B cell (primary cell): ENCODE measurements around the gene SELENOS. TPM values are rescaled to one million over a fixed set of nuclear protein-coding genes. Genes with fewer than 3 reads are reported as not detected.

ENCODE experiments used
- ATAC-seq: fragments of 200-7000 bp; cut with Tn5 transposase; one replicate; pipeline ENCODE4 v1.10.0; 2021; ENCODE audit warnings: low read depth, mild to moderate bottlenecking, moderate number of reproducible peaks, moderate library complexity
- CTCF ChIA-PET: fragments of 350-600 bp; sonication (Branson Sonifier 250); formaldehyde crosslinking; loops from one replicate; lab custom pipeline; 2021; ENCODE audit warnings: antibody characterized with exemption, inconsistent platforms; lab: Charles Lee
- POLR2A ChIA-PET: fragments of 350-600 bp; sonication (Branson Sonifier 250); formaldehyde crosslinking; loops from one replicate; lab custom pipeline; 2021; ENCODE audit warnings: antibody characterized with exemption; lab: Charles Lee
- DNase-seq: peaks from one replicate; pipeline ENCODE4 v3.0.0; 2013
- H2AFZ ChIP-seq: 2 replicates; pipeline ENCODE4 v1.6.1; 2012; ENCODE audit warnings: mild to moderate bottlenecking, low read depth, low read length; ENCODE audit not compliant: insufficient read depth, poor library complexity, severe bottlenecking
- H3K27ac ChIP-seq, 2 donors: 1 replicate in 1 of 2; 2 replicates in 1 of 2; pipeline ENCODE4 v1.5.1; 2012 to 2013; ENCODE audit warnings: low read length in 2 of 2, mild to moderate bottlenecking in 2 of 2, moderate library complexity in 1 of 2
- H3K27me3 ChIP-seq, 4 experiments: fragments of 200-600 bp in 1 of 4; sonication (generic) in 1 of 4; replicated peaks in 1 of 4; 1 replicate in 2 of 4; 2 replicates in 2 of 4; pipeline versions ENCODE4 v1.6.1 to v1.7.0; 2013 to 2016; ENCODE audit warnings: low read length in 3 of 4, mild to moderate bottlenecking in 2 of 4, mixed read lengths in 1 of 4, moderate library complexity in 1 of 4; ENCODE audit not compliant: insufficient read depth in 4 of 4, control insufficient read depth in 3 of 4; ENCODE audit errors: control extremely low read depth in 1 of 4
- H3K36me3 ChIP-seq, 2 experiments: replicated peaks in 1 of 2; 1 replicate in 1 of 2; 2 replicates in 1 of 2; pipeline versions ENCODE4 v1.6.1 to v1.7.1; 2013; ENCODE audit warnings: low read length in 1 of 2; ENCODE audit not compliant: insufficient read depth in 2 of 2, control insufficient read depth in 1 of 2; ENCODE audit errors: control extremely low read depth in 1 of 2, extremely low read depth in 1 of 2
- H3K4me1 ChIP-seq, 2 donors: fragments of 200-600 bp in 1 of 2; sonication (generic) in 1 of 2; 1 replicate in 1 of 2; 2 replicates in 1 of 2; pipeline versions ENCODE4 v1.5.1 to v1.6.1; 2013 to 2017; ENCODE audit warnings: low read length in 2 of 2; ENCODE audit not compliant: control insufficient read depth in 2 of 2, insufficient read depth in 2 of 2
- H3K4me2 ChIP-seq: replicated peaks from 2 replicates; pipeline ENCODE3; 2012; ENCODE audit warnings: mild to moderate bottlenecking, low read depth, low read length; ENCODE audit not compliant: poor library complexity, severe bottlenecking
- H3K4me3 ChIP-seq, 5 experiments: fragments of 200-600 bp in 1 of 5; sonication (generic) in 1 of 5; 1 replicate in 3 of 5; 2 replicates in 2 of 5; pipeline versions ENCODE4 v1.5.1 to v1.7.0; 2011 to 2016; ENCODE audit warnings: low read length in 4 of 5, mild to moderate bottlenecking in 4 of 5, low read depth in 2 of 5, control low read depth in 1 of 5, moderate library complexity in 1 of 5; ENCODE audit not compliant: insufficient read depth in 1 of 5; ENCODE audit errors: control extremely low read depth in 1 of 5, extremely low read depth in 1 of 5
- H3K79me2 ChIP-seq: fragments of 200-600 bp; sonication (generic); one replicate; pipeline ENCODE4 v1.6.0; 2016; ENCODE audit warnings: low read length; ENCODE audit not compliant: control insufficient read depth, insufficient read depth
- H3K9ac ChIP-seq: fragments of 200-600 bp; sonication (generic); 2 replicates; pipeline ENCODE4 v1.6.1; 2017; ENCODE audit warnings: mild to moderate bottlenecking, low read length, moderate library complexity
- H3K9me3 ChIP-seq, 3 donors: one replicate each; pipeline versions ENCODE4 v1.6.1 to v1.7.1; 2013; ENCODE audit warnings: low read length in 2 of 3; ENCODE audit not compliant: control insufficient read depth in 2 of 3, insufficient read depth in 1 of 3; ENCODE audit errors: control extremely low read depth in 1 of 3
- H4K20me1 ChIP-seq: 2 replicates; pipeline ENCODE4 v1.6.0; 2012; ENCODE audit warnings: mild to moderate bottlenecking, low read length; ENCODE audit not compliant: insufficient read depth, control insufficient read depth, poor library complexity, severe bottlenecking
- H3K27ac Mint-ChIP-seq: one replicate; pipeline ENCODE4 v1.8.0; 2021; ENCODE audit warnings: mixed read lengths
- H3K27me3 Mint-ChIP-seq: one replicate; pipeline ENCODE4 v1.8.0; 2021; ENCODE audit warnings: mixed read lengths
- H3K4me1 Mint-ChIP-seq: one replicate; pipeline ENCODE4 v1.8.0; 2021; ENCODE audit warnings: mixed read lengths
- H3K4me3 Mint-ChIP-seq: one replicate; pipeline ENCODE4 v1.8.0; 2021; ENCODE audit warnings: mixed read lengths
- H3K9me3 Mint-ChIP-seq: one replicate; pipeline ENCODE4 v1.8.0; 2022; ENCODE audit warnings: mixed read lengths; ENCODE audit not compliant: insufficient read depth
- EZH2 ChIP-seq: IDR thresholded peaks from 2 replicates; pipeline ENCODE4 v1.6.1; 2012; ENCODE audit warnings: borderline replicate concordance, low read depth, mild to moderate bottlenecking, moderate library complexity, low read length; ENCODE audit not compliant: insufficient read depth, poor library complexity, severe bottlenecking
- WGBS: methylation state at CpG from one replicate; pipeline ENCODE4 v1.1.5; 2013; ENCODE audit warnings: missing lambda C conversion rate; ENCODE audit not compliant: insufficient coverage; 5-methylcytosine and 5-hydroxymethylcytosine counted together
- intact Hi-C: fragments of 100-400 bp; cut with micrococcal nuclease; formaldehyde crosslinking; loops from one replicate; pipeline ENCODE4 v1.10.0; 2022
- polyA plus RNA-seq: library from polyadenylated mRNA; depleted of rRNA; stranded (reverse); fragments of >200 nt; gene quantifications from 2 replicates; pipeline ENCODE4 v1.2.3, GENCODE V29; 2012
- total RNA-seq, 2 donors: library from RNA; stranded (reverse); fragments of 120-200 nt in 1 of 2; gene quantifications; 1 replicate in 1 of 2; 2 replicates in 1 of 2; pipeline versions ENCODE4 v1.2.3 to v1.2.4, GENCODE V29; 2013 to 2022
- TF ChIP-seq, protein P1 (sequence below): fragments of 200-600 bp; IDR thresholded peaks from one replicate; pipeline ENCODE4 v1.8.0; 2022; ENCODE audit warnings: antibody characterized with exemption, mild to moderate bottlenecking

SELENOS gene
- total and polyA plus RNA-seq, 2 donors (not counting 1 experiment from before 2014, with no cell fraction given): 14.2 to 26.8 TPM

- WGBS: 89% methylated on average over 19 of the region's 19 CpGs
- intact Hi-C loops: no loop called here
- H3K9ac ChIP-seq: no peak overlapping the region
- Mint-ChIP-seq H3K27me3 (peaks cover 59% of the 10 kb centered on the region), H3K4me1 (peaks cover 2% of the 10 kb centered on the region), H3K9me3 (peaks cover 2% of the 10 kb centered on the region), H3K27ac (no peak overlapping the region), H3K4me3 (no peak overlapping the region)
- ATAC-seq (no peak), DNase-seq (no peak)
- CTCF ChIA-PET: no interaction called here
- H3K27ac ChIP-seq: no peak overlapping the region
- H3K4me3 ChIP-seq: no peak overlapping the region
- H3K79me2 ChIP-seq: no peaks in the 10 kb centered on the region
- H3K27me3 ChIP-seq: peaks cover 0 to 32% (median 6%) of the 10 kb centered on the region in 4 experiments
- peaks cover 5 to 7% of the 10 kb centered on the region in 2 donors for H3K4me1 ChIP-seq
- POLR2A ChIA-PET: no interaction called here
- no peak for TF ChIP-seq EZH2
- TF ChIP-seq, protein P1, sequence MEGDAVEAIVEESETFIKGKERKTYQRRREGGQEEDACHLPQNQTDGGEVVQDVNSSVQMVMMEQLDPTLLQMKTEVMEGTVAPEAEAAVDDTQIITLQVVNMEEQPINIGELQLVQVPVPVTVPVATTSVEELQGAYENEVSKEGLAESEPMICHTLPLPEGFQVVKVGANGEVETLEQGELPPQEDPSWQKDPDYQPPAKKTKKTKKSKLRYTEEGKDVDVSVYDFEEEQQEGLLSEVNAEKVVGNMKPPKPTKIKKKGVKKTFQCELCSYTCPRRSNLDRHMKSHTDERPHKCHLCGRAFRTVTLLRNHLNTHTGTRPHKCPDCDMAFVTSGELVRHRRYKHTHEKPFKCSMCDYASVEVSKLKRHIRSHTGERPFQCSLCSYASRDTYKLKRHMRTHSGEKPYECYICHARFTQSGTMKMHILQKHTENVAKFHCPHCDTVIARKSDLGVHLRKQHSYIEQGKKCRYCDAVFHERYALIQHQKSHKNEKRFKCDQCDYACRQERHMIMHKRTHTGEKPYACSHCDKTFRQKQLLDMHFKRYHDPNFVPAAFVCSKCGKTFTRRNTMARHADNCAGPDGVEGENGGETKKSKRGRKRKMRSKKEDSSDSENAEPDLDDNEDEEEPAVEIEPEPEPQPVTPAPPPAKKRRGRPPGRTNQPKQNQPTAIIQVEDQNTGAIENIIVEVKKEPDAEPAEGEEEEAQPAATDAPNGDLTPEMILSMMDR: no peak
- no peak overlapping the region for H3K4me2 ChIP-seq
- H4K20me1 ChIP-seq: no peaks in the 10 kb centered on the region
- H3K36me3 ChIP-seq: no peaks in the 10 kb centered on the region
- H3K9me3 ChIP-seq: peaks cover 0 to 9% (median 0%) of the 10 kb centered on the region in 3 donors
- no peak overlapping the region for H2AFZ ChIP-seq
Measured at GRCh38 chr15:101325263-101326025, 48.2 kb upstream of the SELENOS start.

GRCh38 chr15:101324524-101325177 is 47.4 kb upstream of the SELENOS start:
- Histone ChIP-seq H3K79me2 (no peaks in the 10 kb centered on the region), H3K4me1 (peaks cover 7 to 9% of the 10 kb centered on the region in 2 donors), H3K27ac (no peak overlapping the region), H3K27me3 (peaks cover 0 to 34% (median 8%) of the 10 kb centered on the region in 4 experiments), H3K9ac (no peak overlapping the region), H2AFZ (no peak overlapping the region), H3K4me2 (no peak overlapping the region), H4K20me1 (no peaks in the 10 kb centered on the region), H3K36me3 (no peaks in the 10 kb centered on the region), H3K9me3 (peaks cover 0 to 7% (median 0%) of the 10 kb centered on the region in 3 donors), H3K4me3 (no peak overlapping the region)
- 81% methylated on average over 13 of the region's 13 CpGs for WGBS
- H3K4me3 Mint-ChIP-seq: no peak overlapping the region
- ChIA-PET POLR2A (no interaction called here), CTCF (no interaction called here)
- ATAC-seq: no peak
- peaks cover 56% of the 10 kb centered on the region for H3K27me3 Mint-ChIP-seq
- H3K27ac Mint-ChIP-seq: no peak overlapping the region
- intact Hi-C loops: no loop called here
- H3K4me1 Mint-ChIP-seq: peaks cover 6% of the 10 kb centered on the region
- H3K9me3 Mint-ChIP-seq: no peaks in the 10 kb centered on the region
- no peak for DNase-seq
- TF ChIP-seq, protein P1: no peak
- no peak for TF ChIP-seq EZH2
